Skeletal muscle tissue (tissue), 4 donors: Measurements from ENCODE around the gene MINDY4. TPM values are rescaled to one million over a fixed set of nuclear protein-coding genes. Genes with fewer than 3 reads are reported as not detected.

Experiments used
- H3K27ac ChIP-seq: one replicate; pipeline ENCODE4 v1.7.0; 2013; ENCODE audit warnings: mild to moderate bottlenecking, low read depth, low read length, inconsistent platforms
- H3K27me3 ChIP-seq, 3 donors: one replicate each; pipeline ENCODE4 v1.7.0; 2013; ENCODE audit warnings: low read length in 3 of 3; ENCODE audit not compliant: control insufficient read depth in 3 of 3, insufficient read depth in 3 of 3
- H3K36me3 ChIP-seq, 3 donors: one replicate each; pipeline ENCODE4 v1.7.0; 2013; ENCODE audit warnings: low read length in 3 of 3; ENCODE audit not compliant: control insufficient read depth in 3 of 3, insufficient read depth in 3 of 3
- H3K4me1 ChIP-seq, 3 donors: one replicate each; pipeline ENCODE4 v1.7.0; 2013; ENCODE audit warnings: low read length in 3 of 3, mild to moderate bottlenecking in 3 of 3; ENCODE audit not compliant: control insufficient read depth in 3 of 3, insufficient read depth in 3 of 3
- H3K4me3 ChIP-seq, 3 donors: one replicate each; pipeline ENCODE4 v1.7.0; 2013; ENCODE audit warnings: low read length in 3 of 3
- H3K9ac ChIP-seq, 3 donors: one replicate each; pipeline ENCODE4 v1.7.0; 2013; ENCODE audit warnings: low read length in 3 of 3, mild to moderate bottlenecking in 3 of 3, moderate library complexity in 2 of 3, low read depth in 1 of 3
- H3K9me3 ChIP-seq, 3 donors: one replicate each; pipeline ENCODE4 v1.7.0; 2013; ENCODE audit warnings: low read length in 3 of 3; ENCODE audit not compliant: control insufficient read depth in 3 of 3
- total RNA-seq: library from RNA; depleted of rRNA; stranded (reverse); fragments of >200 nt; gene quantifications from one replicate; pipeline ENCODE4 v1.2.3, GENCODE V29; 2014
- donor health status: Osteomylitis.

MINDY4 gene
- total RNA-seq, 1 donor from 2014 or later, result 7.8 TPM

DNA sequence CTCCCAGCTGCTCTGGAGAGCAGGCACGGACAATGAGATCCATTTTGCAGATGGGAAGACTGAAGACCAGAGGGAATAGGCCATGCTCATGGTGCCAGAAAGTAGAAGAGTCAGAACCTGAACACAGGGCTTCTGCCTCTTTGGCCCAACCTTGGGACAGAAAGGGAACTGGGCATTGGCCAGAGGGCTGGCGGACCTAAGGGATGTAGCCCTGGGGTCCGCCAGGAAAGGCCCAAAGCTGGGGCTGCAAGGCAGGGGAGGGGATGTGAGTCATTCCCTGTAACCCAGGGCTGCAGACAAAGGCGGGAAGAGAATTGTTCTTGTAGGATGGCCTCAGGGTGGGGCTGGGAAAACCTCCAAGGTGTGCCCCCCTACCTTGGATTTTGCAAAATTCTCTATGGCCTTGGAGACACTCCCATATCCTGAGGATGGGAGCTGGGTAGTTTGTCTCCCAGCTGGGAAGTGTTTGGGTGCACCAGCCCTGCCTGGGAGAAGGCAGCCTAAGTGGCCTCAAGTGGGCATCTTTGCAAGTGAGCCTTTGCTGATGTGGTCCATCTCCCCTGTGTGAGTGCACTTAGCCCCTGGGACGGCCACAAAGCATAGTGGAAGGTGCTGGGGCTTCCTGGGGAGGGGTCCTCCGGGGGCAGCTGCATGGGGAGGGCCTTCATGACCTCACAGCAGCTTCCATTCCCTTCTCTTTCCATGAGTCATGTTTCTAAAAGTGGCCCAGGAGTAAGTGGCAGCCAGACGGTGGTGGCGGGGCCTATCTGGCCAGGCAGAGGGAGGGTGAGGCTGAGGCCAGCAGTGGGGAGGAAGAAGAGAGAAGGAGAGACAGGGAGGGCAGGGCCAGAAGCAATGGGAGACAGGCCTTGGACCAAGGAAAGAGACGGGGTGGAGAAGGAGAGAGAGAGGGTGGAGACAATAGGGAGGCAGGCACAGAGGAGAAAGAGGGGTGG is 149.6 kb downstream of the MINDY4 start:
- H3K27me3 ChIP-seq, result no peaks in the 10 kb centered on the region

DNA sequence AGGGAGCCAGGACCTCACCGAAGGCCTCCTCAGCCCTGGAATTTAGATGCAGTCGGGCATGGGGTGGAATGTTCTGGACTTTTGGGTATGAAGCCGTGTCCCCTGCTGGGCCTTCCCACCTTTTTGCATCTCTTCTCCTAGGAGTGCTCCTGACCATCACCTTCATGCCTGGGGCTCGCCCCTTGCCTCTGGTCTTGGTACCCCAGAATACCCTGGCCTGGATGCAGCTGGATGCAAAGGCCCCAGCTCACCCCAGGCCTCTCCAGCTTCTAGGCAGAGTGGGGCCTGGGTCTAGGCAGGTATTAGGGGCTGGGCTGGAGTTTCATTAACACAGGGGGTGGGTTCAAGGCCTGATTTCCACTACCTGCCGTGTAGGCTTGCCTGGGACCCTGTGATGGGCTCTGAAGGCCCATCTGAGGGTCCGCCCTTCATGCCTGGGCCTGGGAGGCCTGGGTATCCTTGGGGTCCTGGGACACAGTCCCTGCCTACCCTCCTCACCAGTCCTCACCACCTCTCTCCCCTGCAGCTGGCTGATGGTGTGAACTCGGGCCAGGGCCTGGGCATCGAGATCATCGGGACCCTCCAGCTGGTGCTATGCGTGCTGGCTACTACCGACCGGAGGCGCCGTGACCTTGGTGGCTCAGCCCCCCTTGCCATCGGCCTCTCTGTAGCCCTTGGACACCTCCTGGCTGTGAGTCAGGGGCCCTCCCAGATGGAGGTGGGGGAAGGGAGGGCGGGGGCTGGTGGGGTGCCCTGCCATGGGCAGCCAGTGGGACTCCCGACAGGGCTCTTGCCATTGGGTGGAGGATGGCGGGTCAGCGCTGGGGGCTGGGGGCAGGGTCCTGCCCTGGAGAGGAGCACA is 150.6 kb downstream of the MINDY4 start:
- Histone ChIP-seq H3K4me3 (peak overlapping the region in 1 of 3 donors; percentile 35), H3K27ac (peak overlapping the region; percentile 52), H3K9ac (peak overlapping the region in 2 of 3 donors; percentile 8 to 53), H3K36me3 (peaks cover 0 to 8% (median 5%) of the 10 kb centered on the region in 3 donors), H3K9me3 (no peaks in the 10 kb centered on the region), H3K27me3 (no peaks in the 10 kb centered on the region), H3K4me1 (peaks cover 34 to 39% (median 35%) of the 10 kb centered on the region in 3 donors)

More for the DNA sequence above, 149.6 kb downstream of the MINDY4 start:
- Histone ChIP-seq H3K9me3 (no peaks in the 10 kb centered on the region), H3K27ac (peak overlapping the region; percentile 52), H3K9ac (peak overlapping the region in 2 of 3 donors; percentile 25 to 53), H3K36me3 (peaks cover 0 to 8% (median 5%) of the 10 kb centered on the region in 3 donors), H3K4me1 (peaks cover 34 to 39% (median 35%) of the 10 kb centered on the region in 3 donors), H3K4me3 (peak overlapping the region in 2 of 3 donors; percentile 7 to 35)

DNA sequence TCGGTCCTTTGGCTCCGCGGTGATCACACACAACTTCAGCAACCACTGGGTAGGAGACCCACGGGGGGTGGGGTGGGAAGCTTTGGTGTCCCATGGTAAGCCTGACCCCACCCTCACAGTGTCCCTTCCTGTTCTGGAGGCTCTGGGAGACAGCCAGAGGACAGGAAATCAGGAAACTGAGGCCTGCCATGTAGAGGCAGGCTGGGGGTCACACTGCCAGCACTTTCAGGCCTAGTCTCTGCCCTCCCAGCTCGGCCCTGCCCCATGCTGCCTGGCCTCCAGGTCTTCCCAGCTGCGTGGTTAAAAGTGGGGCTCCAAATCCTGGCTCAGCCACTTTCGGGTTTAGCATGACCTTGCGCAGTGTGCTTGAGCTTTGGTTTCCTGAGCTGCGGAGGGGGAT is 151.4 kb downstream of the MINDY4 start:
- H3K9me3 ChIP-seq, result peaks cover 0 to 4% (median 3%) of the 10 kb centered on the region in 3 donors
- peaks cover 0 to 13% (median 5%) of the 10 kb centered on the region in 3 donors for H3K36me3 ChIP-seq
- H3K27ac ChIP-seq, result no peak overlapping the region
- H3K9ac ChIP-seq, result no peak overlapping the region
- H3K4me3 ChIP-seq, result no peak overlapping the region
- H3K4me1 ChIP-seq, result peaks cover 34 to 37% (median 35%) of the 10 kb centered on the region in 3 donors
- no peaks in the 10 kb centered on the region for H3K27me3 ChIP-seq

DNA sequence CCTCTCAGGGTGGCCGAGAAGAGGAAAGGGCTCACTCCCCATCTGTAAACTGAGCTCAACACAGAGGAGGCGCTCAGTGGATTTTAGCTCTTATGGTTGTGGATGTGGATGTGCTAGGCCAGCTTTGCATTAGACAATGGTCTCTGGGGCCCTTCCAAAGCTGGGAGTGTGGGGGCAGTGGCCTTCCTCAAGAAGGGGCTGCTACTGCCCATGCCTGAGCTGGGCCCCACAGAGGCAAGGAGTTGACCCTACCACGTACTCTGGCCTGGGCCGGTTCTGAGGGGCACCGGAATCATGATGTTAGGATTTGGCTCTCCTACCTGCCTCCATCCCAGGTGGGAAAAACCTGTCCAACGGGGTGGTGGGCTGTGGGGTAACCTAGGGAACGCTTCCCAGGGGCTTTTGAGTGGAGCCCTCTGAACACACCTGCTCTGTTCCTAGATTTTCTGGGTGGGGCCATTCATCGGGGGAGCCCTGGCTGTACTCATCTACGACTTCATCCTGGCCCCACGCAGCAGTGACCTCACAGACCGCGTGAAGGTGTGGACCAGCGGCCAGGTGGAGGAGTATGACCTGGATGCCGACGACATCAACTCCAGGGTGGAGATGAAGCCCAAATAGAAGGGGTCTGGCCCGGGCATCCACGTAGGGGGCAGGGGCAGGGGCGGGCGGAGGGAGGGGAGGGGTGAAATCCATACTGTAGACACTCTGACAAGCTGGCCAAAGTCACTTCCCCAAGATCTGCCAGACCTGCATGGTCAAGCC is 152.0 kb downstream of the MINDY4 start:
- Histone ChIP-seq H3K9me3 (peaks cover 0 to 4% (median 3%) of the 10 kb centered on the region in 3 donors), H3K4me1 (peaks cover 34 to 37% (median 35%) of the 10 kb centered on the region in 3 donors), H3K4me3 (no peak overlapping the region), H3K27ac (no peak overlapping the region), H3K9ac (no peak overlapping the region), H3K27me3 (no peaks in the 10 kb centered on the region), H3K36me3 (peaks cover 0 to 13% (median 5%) of the 10 kb centered on the region in 3 donors)

DNA sequence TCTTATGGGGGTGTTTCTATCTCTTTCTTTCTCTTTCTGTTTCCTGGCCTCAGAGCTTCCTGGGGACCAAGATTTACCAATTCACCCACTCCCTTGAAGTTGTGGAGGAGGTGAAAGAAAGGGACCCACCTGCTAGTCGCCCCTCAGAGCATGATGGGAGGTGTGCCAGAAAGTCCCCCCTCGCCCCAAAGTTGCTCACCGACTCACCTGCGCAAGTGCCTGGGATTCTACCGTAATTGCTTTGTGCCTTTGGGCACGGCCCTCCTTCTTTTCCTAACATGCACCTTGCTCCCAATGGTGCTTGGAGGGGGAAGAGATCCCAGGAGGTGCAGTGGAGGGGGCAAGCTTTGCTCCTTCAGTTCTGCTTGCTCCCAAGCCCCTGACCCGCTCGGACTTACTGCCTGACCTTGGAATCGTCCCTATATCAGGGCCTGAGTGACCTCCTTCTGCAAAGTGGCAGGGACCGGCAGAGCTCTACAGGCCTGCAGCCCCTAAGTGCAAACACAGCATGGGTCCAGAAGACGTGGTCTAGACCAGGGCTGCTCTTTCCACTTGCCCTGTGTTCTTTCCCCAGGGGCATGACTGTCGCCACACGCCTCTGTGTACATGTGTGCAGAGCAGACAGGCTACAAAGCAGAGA is 152.7 kb downstream of the MINDY4 start:
- peaks cover 0 to 4% (median 3%) of the 10 kb centered on the region in 3 donors for H3K9me3 ChIP-seq
- H3K27me3 ChIP-seq, result no peaks in the 10 kb centered on the region
- peaks cover 0 to 13% (median 5%) of the 10 kb centered on the region in 3 donors for H3K36me3 ChIP-seq
- H3K4me3 ChIP-seq, result no peak overlapping the region
- H3K9ac ChIP-seq, result no peak overlapping the region
- peaks cover 28 to 35% (median 30%) of the 10 kb centered on the region in 3 donors for H3K4me1 ChIP-seq
- H3K27ac ChIP-seq, result no peak overlapping the region

DNA sequence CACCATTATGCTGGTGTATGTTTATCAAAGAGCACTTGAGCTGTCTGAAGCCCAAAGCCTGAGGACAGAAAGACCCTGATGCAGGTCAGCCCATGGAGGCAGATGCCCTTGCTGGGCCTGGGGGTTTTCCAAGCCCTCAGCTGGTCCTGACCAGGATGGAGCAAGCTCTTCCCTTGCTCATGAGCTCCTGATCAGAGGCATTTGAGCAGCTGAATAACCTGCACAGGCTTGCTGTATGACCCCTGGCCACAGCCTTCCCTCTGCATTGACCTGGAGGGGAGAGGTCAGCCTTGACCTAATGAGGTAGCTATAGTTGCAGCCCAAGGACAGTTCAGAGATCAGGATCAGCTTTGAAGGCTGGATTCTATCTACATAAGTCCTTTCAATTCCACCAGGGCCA is 153.4 kb downstream of the MINDY4 start:
- no peak overlapping the region for H3K27ac ChIP-seq
- H3K27me3 ChIP-seq, result no peaks in the 10 kb centered on the region
- peaks cover 0 to 4% (median 3%) of the 10 kb centered on the region in 3 donors for H3K9me3 ChIP-seq
- H3K9ac ChIP-seq, result no peak overlapping the region
- H3K4me1 ChIP-seq, result peaks cover 24 to 30% (median 27%) of the 10 kb centered on the region in 3 donors
- no peak overlapping the region for H3K4me3 ChIP-seq
- peaks cover 0 to 13% (median 5%) of the 10 kb centered on the region in 3 donors for H3K36me3 ChIP-seq

DNA sequence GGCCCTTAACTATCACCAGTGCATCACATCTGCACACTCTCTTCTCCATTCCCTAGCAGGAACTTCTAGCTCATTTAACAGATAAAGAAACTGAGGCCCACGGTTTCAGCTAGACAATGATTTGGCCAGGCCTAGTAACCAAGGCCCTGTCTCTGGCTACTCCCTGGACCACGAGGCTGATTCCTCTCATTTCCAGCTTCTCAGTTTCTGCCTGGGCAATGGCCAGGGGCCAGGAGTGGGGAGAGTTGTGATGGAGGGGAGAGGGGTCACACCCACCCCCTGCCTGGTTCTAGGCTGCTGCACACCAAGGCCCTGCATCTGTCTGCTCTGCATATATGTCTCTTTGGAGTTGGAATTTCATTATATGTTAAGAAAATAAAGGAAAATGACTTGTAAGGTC is 153.9 kb downstream of the MINDY4 start:
- H3K4me1 ChIP-seq, result peaks cover 19 to 25% (median 22%) of the 10 kb centered on the region in 3 donors

DNA sequence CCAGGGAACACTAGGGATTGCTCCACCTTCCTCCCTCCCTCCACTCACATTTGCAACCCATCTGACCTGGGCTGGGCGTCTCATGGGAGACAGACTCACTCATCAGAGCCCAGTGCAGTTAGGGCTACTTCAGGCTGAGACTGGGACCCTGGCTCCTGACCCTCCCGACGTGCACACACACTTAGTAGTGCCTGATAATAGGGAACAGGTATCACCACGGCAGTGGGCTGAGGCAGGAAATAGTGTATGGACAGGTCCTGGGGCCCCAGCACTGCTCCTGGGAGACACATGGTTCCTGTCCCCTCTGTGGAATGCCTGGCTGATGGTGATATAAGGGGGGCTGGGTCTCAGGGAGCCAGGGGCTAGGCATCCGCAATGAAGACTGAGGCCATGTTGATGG is 154.7 kb downstream of the MINDY4 start:
- peaks cover 0 to 4% (median 3%) of the 10 kb centered on the region in 3 donors for H3K9me3 ChIP-seq
- H3K36me3 ChIP-seq, result peaks cover 0 to 13% (median 5%) of the 10 kb centered on the region in 3 donors
- H3K4me3 ChIP-seq, result no peak overlapping the region
- H3K9ac ChIP-seq, result no peak overlapping the region
- peaks cover 15 to 21% (median 20%) of the 10 kb centered on the region in 3 donors for H3K4me1 ChIP-seq
- no peak overlapping the region for H3K27ac ChIP-seq
- no peaks in the 10 kb centered on the region for H3K27me3 ChIP-seq

More for the DNA sequence above, 153.9 kb downstream of the MINDY4 start:
- no peak overlapping the region for H3K27ac ChIP-seq
- no peak overlapping the region for H3K9ac ChIP-seq
- H3K36me3 ChIP-seq, result peaks cover 0 to 13% (median 5%) of the 10 kb centered on the region in 3 donors
- H3K9me3 ChIP-seq, result peaks cover 0 to 4% (median 3%) of the 10 kb centered on the region in 3 donors
- no peak overlapping the region for H3K4me3 ChIP-seq
- no peaks in the 10 kb centered on the region for H3K27me3 ChIP-seq
